ENCODE results near the gene CFAP91.

Gene CFAP91

DNA sequence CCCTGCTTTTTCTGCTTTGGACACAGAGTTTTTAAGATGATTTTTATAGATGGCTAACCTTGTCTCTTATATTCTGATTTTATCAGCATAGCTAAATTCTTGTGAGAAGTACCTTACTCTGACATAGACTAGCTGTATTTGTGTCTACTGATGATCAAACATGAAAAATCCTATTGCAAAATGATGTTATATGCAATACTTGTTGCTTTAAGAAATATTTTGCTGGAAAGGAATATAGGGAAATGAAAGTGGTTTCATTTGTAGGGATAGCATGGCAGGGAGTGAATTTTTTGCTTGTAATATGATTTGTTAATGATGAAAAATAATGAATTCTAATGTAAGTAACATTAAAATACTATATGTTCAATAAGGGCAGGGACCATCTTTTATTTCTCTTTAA is 35.9 kb downstream of the CFAP91 start:
- no peak overlapping the region for H3K4me3 ChIP-seq (ENCODE audit: low read depth, low read length)
- DNase-seq (ENCODE audit: low read depth, low spot score), result no peak
- in situ Hi-C loops (cut with HindIII; ENCODE audit: low sequenced_read_pairs), result no loop called here
- no peak for TF ChIP-seq CTCF (IDR thresholded peaks at IDR 0.05; ENCODE audit: low read depth, low read length)

- no peak overlapping the region for H3K4me3 ChIP-seq (ENCODE audit: low read depth, low read length)
- in situ Hi-C loops (cut with HindIII; ENCODE audit: low sequenced_read_pairs), result no loop called here
- no peak for DNase-seq (ENCODE audit: low read depth, low spot score)
- TF ChIP-seq CTCF (IDR thresholded peaks at IDR 0.05; ENCODE audit: low read depth, low read length), result no peak
Measured at GRCh38 chr3:119741657-119742590, 39.1 kb downstream of the CFAP91 start.

DNA sequence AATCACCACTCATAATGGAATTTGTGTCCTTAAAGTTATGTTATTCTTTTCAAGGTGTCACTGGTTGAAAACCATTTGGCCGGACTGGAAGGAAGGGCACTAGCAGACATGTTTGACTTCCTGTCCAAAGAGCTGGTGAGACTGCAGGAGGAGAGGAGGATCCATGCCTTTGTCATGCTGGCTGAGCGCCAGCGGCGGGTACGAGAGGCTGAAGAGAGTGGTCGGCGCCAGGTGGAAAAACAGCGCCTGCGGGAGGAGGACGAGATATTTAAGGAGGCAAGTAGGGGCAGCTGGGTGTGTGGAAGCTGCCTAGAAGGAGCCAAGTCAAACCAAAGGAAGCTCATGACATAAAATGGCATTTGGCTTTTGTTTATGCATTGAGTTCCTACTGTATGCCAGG is 41.1 kb downstream of the CFAP91 start:
- TF ChIP-seq CTCF (IDR thresholded peaks at IDR 0.05; ENCODE audit: low read depth, low read length), result no peak
- in situ Hi-C loops (cut with HindIII; ENCODE audit: low sequenced_read_pairs), result no loop called here
- DNase-seq (ENCODE audit: low read depth, low spot score), result no peak
- no peak overlapping the region for H3K4me3 ChIP-seq (ENCODE audit: low read depth, low read length)

DNA sequence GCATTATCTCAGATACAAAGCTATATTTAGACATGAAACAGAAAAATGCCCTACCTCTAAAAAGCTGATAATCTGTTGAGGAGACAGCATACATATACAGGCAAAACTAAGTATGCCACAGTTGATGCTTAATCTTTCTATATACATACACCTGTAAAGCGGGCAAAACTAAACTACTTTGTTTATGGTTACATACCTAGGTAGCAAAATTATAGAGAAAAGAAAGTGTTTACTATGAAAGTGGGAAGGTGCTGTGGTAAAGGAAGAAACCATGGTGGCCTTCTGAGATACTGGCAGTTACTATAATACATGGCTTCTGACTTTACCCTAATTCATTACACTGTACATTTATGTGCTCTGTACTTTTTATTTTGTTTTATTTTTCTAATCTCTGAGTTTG is 43.1 kb downstream of the CFAP91 start:
- no peak for TF ChIP-seq CTCF (IDR thresholded peaks at IDR 0.05; ENCODE audit: low read depth, low read length)
- H3K4me3 ChIP-seq (ENCODE audit: low read depth, low read length), result no peak overlapping the region
- in situ Hi-C loops (cut with HindIII; ENCODE audit: low sequenced_read_pairs), result no loop called here
- no peak for DNase-seq (ENCODE audit: low read depth, low spot score)

DNA sequence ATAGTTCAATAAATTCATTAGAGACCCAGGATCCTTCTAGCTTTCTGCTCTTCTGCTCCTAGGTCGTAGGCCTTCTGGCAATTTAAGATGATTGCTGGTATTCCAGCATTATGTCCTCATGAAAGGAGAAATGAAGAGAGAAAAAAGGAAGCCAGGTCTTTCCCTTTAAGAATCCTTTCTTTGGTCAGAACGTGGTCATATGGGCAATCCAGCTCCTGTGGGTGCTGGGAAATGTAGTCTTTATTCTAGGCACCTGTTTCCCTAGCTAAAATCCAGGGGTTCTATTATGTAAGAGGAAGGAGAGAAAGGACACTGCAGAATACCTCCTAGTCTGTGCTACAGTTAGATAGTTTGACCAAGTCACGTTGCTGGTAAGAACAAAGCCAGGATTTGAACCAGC is 43.6 kb downstream of the CFAP91 start:
- no peak for TF ChIP-seq CTCF (IDR thresholded peaks at IDR 0.05; ENCODE audit: low read depth, low read length)
- in situ Hi-C loops (cut with HindIII; ENCODE audit: low sequenced_read_pairs), result no loop called here
- DNase-seq (ENCODE audit: low read depth, low spot score), result no peak
- H3K4me3 ChIP-seq (ENCODE audit: low read depth, low read length), result no peak overlapping the region

DNA sequence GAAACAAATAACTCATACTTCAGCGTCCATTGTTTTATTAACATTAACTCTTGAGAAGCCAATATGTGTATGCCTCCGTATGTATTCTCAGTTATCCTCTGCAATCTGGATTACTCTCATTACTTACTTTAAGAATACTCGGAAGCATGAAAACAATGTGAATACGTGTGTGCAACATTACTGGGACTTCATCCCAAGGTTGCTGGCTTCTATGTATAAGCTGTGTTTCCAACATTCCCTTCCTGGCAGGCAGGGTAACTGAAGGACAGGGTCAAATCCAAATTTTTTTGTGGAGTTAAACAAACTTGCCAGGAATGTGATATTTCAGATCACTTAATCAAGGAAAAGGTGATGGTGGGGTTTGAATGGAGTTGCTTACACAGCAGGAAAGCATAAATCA is 44.5 kb downstream of the CFAP91 start:
- TF ChIP-seq CTCF (IDR thresholded peaks at IDR 0.05; ENCODE audit: low read depth, low read length), result no peak
- no peak overlapping the region for H3K4me3 ChIP-seq (ENCODE audit: low read depth, low read length)
- in situ Hi-C loops (cut with HindIII; ENCODE audit: low sequenced_read_pairs), result no loop called here
- DNase-seq (ENCODE audit: low read depth, low spot score), result no peak

Data from astrocyte of the spinal cord (primary cell).